ENCODE measurements around the gene MLLT3. TPM values are rescaled to one million over a fixed set of nuclear protein-coding genes. Genes with fewer than 3 reads are reported as not detected.
A peak's percentile ranks its signal among the peaks of the same experiment; 100 is the strongest.

MLLT3 gene
- total and polyA plus RNA-seq, 5 donors, result 5.8 to 14.0 (median 8.3) TPM

DNA sequence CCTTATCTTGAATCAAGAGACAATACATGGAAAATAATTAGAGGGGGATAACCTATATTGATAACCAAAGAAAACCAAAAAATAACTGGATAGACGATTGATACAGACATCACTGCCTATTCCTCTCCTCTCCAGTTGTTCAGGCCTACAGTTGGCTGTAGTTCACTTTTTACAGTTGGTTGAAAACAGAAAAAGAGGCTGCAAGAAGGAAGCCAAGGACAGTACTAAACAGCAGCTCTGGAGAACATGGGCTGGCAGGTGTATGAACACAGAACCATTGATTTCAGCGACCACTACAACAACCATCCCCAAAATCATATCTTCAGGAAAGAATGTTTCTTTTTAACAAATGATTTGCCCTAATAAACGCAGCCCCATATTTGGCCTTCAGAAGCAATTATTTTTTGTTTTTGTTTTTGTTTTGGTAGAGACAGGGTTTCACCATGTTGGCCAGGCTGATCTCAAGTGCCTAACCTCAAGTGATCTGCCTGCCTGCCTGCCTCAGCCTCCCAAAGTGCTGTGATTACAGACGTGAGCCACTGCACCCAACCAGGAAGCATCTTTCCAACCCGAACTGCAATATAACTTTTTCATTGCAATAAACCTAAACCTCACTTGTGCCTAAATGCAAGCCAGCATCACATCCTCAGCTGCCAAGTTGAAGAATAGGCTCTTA, 64.3 kb downstream of the MLLT3 start:
- Histone ChIP-seq H3K27me3 (ENCODE audit: control insufficient read depth, insufficient read depth) (no peaks in the 10 kb centered on the region), H3K9me3 (ENCODE audit: control insufficient read depth, low read length) (no peaks in the 10 kb centered on the region), H3K4me3 (ENCODE audit: low read length) (no peak overlapping the region), H3K27ac (ENCODE audit: low read length) (no peak overlapping the region), H3K4me1 (ENCODE audit: control insufficient read depth, insufficient read depth, low read length) (peaks cover 4% of the 10 kb centered on the region)
- intact Hi-C loops (cut with DNase I), result loop anchor here in 1 of 4 donors (10.0 kb wide), 1 partner anchor 57 kb away; no protein-coding TSS in a partner anchor
- WGBS, result 35% methylated on average over 5 of the region's 5 CpGs
- no peak for DNase-seq
- ATAC-seq, result peak in 1 of 2 donors; percentile 22

- Histone ChIP-seq H3K27ac (ENCODE audit: low read length) (no peak overlapping the region), H3K9me3 (ENCODE audit: control insufficient read depth, low read length) (no peaks in the 10 kb centered on the region), H3K4me3 (ENCODE audit: low read length) (no peak overlapping the region), H3K4me1 (ENCODE audit: control insufficient read depth, insufficient read depth, low read length) (peaks cover 4% of the 10 kb centered on the region), H3K27me3 (ENCODE audit: control insufficient read depth, insufficient read depth) (no peaks in the 10 kb centered on the region)
- DNase-seq, result no peak
- no peak for ATAC-seq
- WGBS, result 95% methylated on average over 1 of the region's 1 CpG
- intact Hi-C loops (cut with DNase I), result loop anchor here in 1 of 4 donors (10.0 kb wide), 1 partner anchor 58 kb away; no protein-coding TSS in a partner anchor
These were observed 65.0 kb downstream of the MLLT3 start for GRCh38 chr9:20557285-20557684.

- H3K4me3 ChIP-seq (ENCODE audit: low read length), result no peak overlapping the region
- ATAC-seq (no peak), DNase-seq (no peak)
- intact Hi-C loops (cut with DNase I), result loop anchor here in 1 of 4 donors (10.0 kb wide), 1 partner anchor 61 kb away; no protein-coding TSS in a partner anchor
- 15% methylated on average over 1 of the region's 1 CpG for WGBS
- H3K9me3 ChIP-seq (ENCODE audit: control insufficient read depth, low read length), result no peaks in the 10 kb centered on the region
- H3K27me3 ChIP-seq (ENCODE audit: control insufficient read depth, insufficient read depth), result no peaks in the 10 kb centered on the region
- no peak overlapping the region for H3K27ac ChIP-seq (ENCODE audit: low read length)
- peaks cover 4% of the 10 kb centered on the region for H3K4me1 ChIP-seq (ENCODE audit: control insufficient read depth, insufficient read depth, low read length)
These were observed 68.6 kb downstream of the MLLT3 start for GRCh38 chr9:20553558-20554149.

GRCh38 chr9:20552874-20553557, 69.3 kb downstream of the MLLT3 start:
- Histone ChIP-seq H3K9me3 (ENCODE audit: control insufficient read depth, low read length) (no peaks in the 10 kb centered on the region), H3K4me1 (ENCODE audit: control insufficient read depth, insufficient read depth, low read length) (peaks cover 4% of the 10 kb centered on the region), H3K4me3 (ENCODE audit: low read length) (no peak overlapping the region), H3K27ac (ENCODE audit: low read length) (no peak overlapping the region), H3K27me3 (ENCODE audit: control insufficient read depth, insufficient read depth) (no peaks in the 10 kb centered on the region)
- DNase-seq (no peak), ATAC-seq (no peak)
- intact Hi-C loops (cut with DNase I), result loop anchor here in 1 of 4 donors (10.0 kb wide), 1 partner anchor 62 kb away; no protein-coding TSS in a partner anchor
- 68% methylated on average over 3 of the region's 3 CpGs for WGBS

DNA sequence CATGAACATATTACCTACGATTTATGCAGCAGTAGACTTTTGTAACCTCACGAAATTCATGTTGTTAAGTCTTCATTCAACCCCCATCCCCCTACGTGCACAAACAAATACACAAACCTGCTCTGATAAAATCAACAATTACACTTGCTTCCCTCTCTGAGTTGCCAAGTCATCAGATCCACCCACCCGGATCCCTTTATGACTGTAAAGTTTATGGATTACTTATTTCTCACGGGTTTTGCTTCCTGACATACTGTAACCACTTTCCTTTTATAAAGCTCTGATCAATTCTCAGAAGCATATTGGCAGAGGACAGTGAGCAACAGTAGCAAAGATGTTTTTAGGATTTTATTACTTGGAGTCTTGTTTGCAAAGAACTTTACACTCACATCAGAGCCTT, 70.5 kb downstream of the MLLT3 start:
- intact Hi-C loops (cut with DNase I), result loop anchor here in 1 of 4 donors (10.0 kb wide), 1 partner anchor 63 kb away; no protein-coding TSS in a partner anchor
- no peak for ATAC-seq
- H3K4me3 ChIP-seq (ENCODE audit: low read length), result no peak overlapping the region
- H3K9me3 ChIP-seq (ENCODE audit: control insufficient read depth, low read length), result no peaks in the 10 kb centered on the region
- no peak for DNase-seq
- no peak overlapping the region for H3K27ac ChIP-seq (ENCODE audit: low read length)
- WGBS, result 65% methylated on average over 5 of the region's 5 CpGs
- no peaks in the 10 kb centered on the region for H3K27me3 ChIP-seq (ENCODE audit: control insufficient read depth, insufficient read depth)
- H3K4me1 ChIP-seq (ENCODE audit: control insufficient read depth, insufficient read depth, low read length), result peaks cover 2% of the 10 kb centered on the region

GRCh38 chr9:20551236-20551635, 71.1 kb downstream of the MLLT3 start:
- no peak for ATAC-seq
- no peak for DNase-seq
- no peak overlapping the region for H3K27ac ChIP-seq (ENCODE audit: low read length)
- no peak overlapping the region for H3K4me3 ChIP-seq (ENCODE audit: low read length)
- no peaks in the 10 kb centered on the region for H3K27me3 ChIP-seq (ENCODE audit: control insufficient read depth, insufficient read depth)
- H3K4me1 ChIP-seq (ENCODE audit: control insufficient read depth, insufficient read depth, low read length), result peaks cover 2% of the 10 kb centered on the region
- H3K9me3 ChIP-seq (ENCODE audit: control insufficient read depth, low read length), result no peaks in the 10 kb centered on the region
- intact Hi-C loops (cut with DNase I), result loop anchor here in 1 of 4 donors (10.0 kb wide), 1 partner anchor 64 kb away; no protein-coding TSS in a partner anchor

- H3K4me3 ChIP-seq (ENCODE audit: low read length), result no peak overlapping the region
- intact Hi-C loops (cut with DNase I), result loop anchor here in 1 of 4 donors (10.0 kb wide), 1 partner anchor 64 kb away; no protein-coding TSS in a partner anchor
- no peaks in the 10 kb centered on the region for H3K9me3 ChIP-seq (ENCODE audit: control insufficient read depth, low read length)
- WGBS, result 88% methylated on average over 4 of the region's 4 CpGs
- peaks cover 2% of the 10 kb centered on the region for H3K4me1 ChIP-seq (ENCODE audit: control insufficient read depth, insufficient read depth, low read length)
- DNase-seq (no peak), ATAC-seq (no peak)
- no peak overlapping the region for H3K27ac ChIP-seq (ENCODE audit: low read length)
- H3K27me3 ChIP-seq (ENCODE audit: control insufficient read depth, insufficient read depth), result no peaks in the 10 kb centered on the region
These were observed 72.0 kb downstream of the MLLT3 start for GRCh38 chr9:20550326-20550725.

DNA sequence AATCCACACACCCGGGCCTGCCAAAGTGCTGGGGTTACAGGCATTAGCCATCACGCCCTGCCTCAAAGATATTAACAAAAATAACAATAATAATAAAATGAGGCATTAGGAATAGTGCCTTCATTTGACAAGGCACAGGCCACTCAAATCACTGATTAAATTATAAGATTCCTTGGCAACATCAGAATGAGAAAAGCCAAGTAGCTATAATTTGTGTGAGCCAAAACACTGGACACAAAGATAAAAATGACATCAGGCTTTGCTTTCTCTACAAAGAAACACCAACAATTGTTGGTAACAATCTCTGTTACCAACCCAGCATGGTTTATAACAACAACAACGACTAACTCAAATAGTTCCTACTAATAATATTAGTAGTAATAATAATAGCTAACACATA, 73.2 kb downstream of the MLLT3 start:
- Histone ChIP-seq H3K27ac (ENCODE audit: low read length) (no peak overlapping the region), H3K4me1 (ENCODE audit: control insufficient read depth, insufficient read depth, low read length) (peaks cover 2% of the 10 kb centered on the region), H3K27me3 (ENCODE audit: control insufficient read depth, insufficient read depth) (no peaks in the 10 kb centered on the region), H3K9me3 (ENCODE audit: control insufficient read depth, low read length) (no peaks in the 10 kb centered on the region), H3K4me3 (ENCODE audit: low read length) (no peak overlapping the region)
- intact Hi-C loops (cut with DNase I), result no loop called here
- ATAC-seq (no peak), DNase-seq (no peak)
- WGBS, result 67% methylated on average over 3 of the region's 3 CpGs

DNA sequence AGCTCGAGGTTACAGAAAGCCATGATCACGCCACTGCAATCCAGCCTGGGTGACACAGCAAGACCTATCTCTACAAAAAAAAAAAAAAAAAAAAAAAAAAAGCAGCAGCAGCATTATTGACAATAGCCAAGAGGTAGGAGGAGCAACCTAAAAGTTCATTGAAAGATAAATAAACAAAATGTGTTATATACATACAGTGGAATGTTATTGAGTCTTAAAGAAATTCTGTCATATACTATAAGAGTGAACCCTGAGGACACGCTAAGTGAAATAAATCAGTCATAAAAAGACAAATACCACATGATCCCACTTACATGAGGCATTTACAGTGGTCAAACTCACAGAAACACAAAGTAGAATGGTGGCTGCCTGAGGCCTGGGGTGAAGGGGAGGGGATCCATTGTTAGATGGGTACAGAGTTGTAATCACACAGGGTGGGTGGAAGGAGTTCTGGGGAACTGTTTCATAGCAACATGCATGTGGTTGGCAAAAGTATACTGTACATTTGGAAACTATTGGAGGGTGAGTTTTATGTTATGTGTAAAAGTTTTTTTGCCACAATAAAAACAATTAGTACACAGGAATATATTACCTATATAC, 77.2 kb downstream of the MLLT3 start:
- Histone ChIP-seq H3K4me1 (ENCODE audit: control insufficient read depth, insufficient read depth, low read length) (no peaks in the 10 kb centered on the region), H3K4me3 (ENCODE audit: low read length) (no peak overlapping the region), H3K27ac (ENCODE audit: low read length) (no peak overlapping the region), H3K27me3 (ENCODE audit: control insufficient read depth, insufficient read depth) (no peaks in the 10 kb centered on the region), H3K9me3 (ENCODE audit: control insufficient read depth, low read length) (no peaks in the 10 kb centered on the region)
- over 99% methylated on average over 3 of the region's 3 CpGs for WGBS
- ATAC-seq (no peak), DNase-seq (no peak)
- intact Hi-C loops (cut with DNase I), result no loop called here

GRCh38 chr9:20540169-20540863, 82.0 kb downstream of the MLLT3 start:
- intact Hi-C loops (cut with DNase I), result no loop called here
- Histone ChIP-seq H3K9me3 (ENCODE audit: control insufficient read depth, low read length) (no peaks in the 10 kb centered on the region), H3K4me3 (ENCODE audit: low read length) (no peak overlapping the region), H3K4me1 (ENCODE audit: control insufficient read depth, insufficient read depth, low read length) (no peaks in the 10 kb centered on the region), H3K27ac (ENCODE audit: low read length) (no peak overlapping the region), H3K27me3 (ENCODE audit: control insufficient read depth, insufficient read depth) (no peaks in the 10 kb centered on the region)
- WGBS, result 94% methylated on average over 5 of the region's 5 CpGs
- ATAC-seq, result no peak
- no peak for DNase-seq

Measured in right cardiac atrium (tissue), 5 donors.